K562 (cell line): ENCODE measurements around the gene PRDX3. TPM values are rescaled to one million over a fixed set of nuclear protein-coding genes. Genes with fewer than 3 reads are reported as not detected.

Experiments
- FUS ChIP-seq: fragments of 200-400 bp; formaldehyde crosslinking; optimal IDR thresholded peaks from 2 replicates; pipeline ENCODE3; 2017; ENCODE audit warnings: low read depth, low read length
- HMGN3 ChIP-seq: IDR thresholded peaks from 2 replicates; pipeline ENCODE4 v1.6.1; 2011; ENCODE audit warnings: borderline replicate concordance, low read depth, mild to moderate bottlenecking, mixed read lengths, low read length; ENCODE audit not compliant: insufficient read length; ENCODE audit errors: extremely low read depth
- MEIS2 ChIP-seq: fragments of 450-650 bp; IDR thresholded peaks from 2 replicates; pipeline ENCODE4 v1.6.1; 2014; ENCODE audit warnings: mild to moderate bottlenecking; ENCODE audit not compliant: partially characterized antibody
- NR1H2 ChIP-seq: sonication (generic); formaldehyde crosslinking; IDR thresholded peaks from 2 replicates; pipeline ENCODE4 v1.4.0; 2020; ENCODE audit warnings: mild to moderate bottlenecking, missing genetic modification reagents
- POLR2G ChIP-seq: fragments of 200-400 bp; formaldehyde crosslinking; IDR thresholded peaks from 2 replicates; pipeline ENCODE4 v1.6.1; 2017; ENCODE audit warnings: low read depth, mild to moderate bottlenecking, antibody characterized with exemption, low read length, moderate library complexity
- RBBP5 ChIP-seq: fragments of 200-600 bp; sonication (generic); IDR thresholded peaks from 2 replicates; pipeline ENCODE4 v1.6.1; 2012; ENCODE audit warnings: borderline replicate concordance, mild to moderate bottlenecking, low read length, control low read depth, inconsistent platforms; ENCODE audit not compliant: insufficient read depth, poor library complexity, severe bottlenecking
- RCOR1 ChIP-seq, 2 experiments: IDR thresholded peaks; 2 replicates each; pipeline ENCODE4 v1.6.1; 2012; ENCODE audit warnings: low read depth in 2 of 2, low read length in 2 of 2, borderline replicate concordance in 1 of 2, improper control_type of control experiment in 1 of 2
- SIX5 ChIP-seq, 2 experiments: IDR thresholded peaks; 2 replicates each; pipeline ENCODE4 v1.6.1; 2011; ENCODE audit warnings: low read length in 2 of 2, borderline replicate concordance in 1 of 2, low read depth in 1 of 2, mild to moderate bottlenecking in 1 of 2, moderate library complexity in 1 of 2; ENCODE audit not compliant: insufficient read depth in 1 of 2
- SMAD3 ChIP-seq: fragments of 450-650 bp; formaldehyde crosslinking; conservative IDR thresholded peaks from 2 replicates; pipeline ENCODE4 v1.4.0; 2020; ENCODE audit warnings: mild to moderate bottlenecking
- SRSF1 ChIP-seq: fragments of 200-400 bp; formaldehyde crosslinking; IDR thresholded peaks from 2 replicates; pipeline ENCODE4 v1.6.1; 2017; ENCODE audit warnings: mild to moderate bottlenecking, low read depth, low read length, moderate library complexity
- ZNF431 ChIP-seq: sonication (generic); formaldehyde crosslinking; IDR thresholded peaks from 2 replicates; pipeline ENCODE4 v1.8.0; 2022; ENCODE audit warnings: mild to moderate bottlenecking, missing genetic modification reagents
- polyA plus RNA-seq, 8 experiments: library from polyadenylated mRNA; depleted of rRNA in 4 of 8; stranded (reverse) in 5 of 8; unstranded in 3 of 8; fragments of >200 nt; fragmentation: Nextera tagmentation in 2 of 8; fragmentation: Illumina TruSeq in 1 of 8; extraction: Ambion mirVana in 2 of 8; extraction: Trizol in 1 of 8; gene quantifications; 2 replicates each; pipeline versions ENCODE4 v1.2.1 to v1.2.3, GENCODE V29; 2011 to 2014; ENCODE audit warnings: inconsistent platforms in 1 of 8, missing spikeins in 1 of 8
- total RNA-seq, 7 experiments: library from RNA; depleted of rRNA in 6 of 7; stranded (reverse); fragments of >200 nt in 6 of 7; fragmentation: Illumina TruSeq in 2 of 7; extraction: Trizol in 2 of 7; gene quantifications; 2 replicates each; pipeline versions ENCODE4 v1.2.1 to v1.2.3, GENCODE V29; 2011 to 2021; ENCODE audit warnings: low replicate concordance in 1 of 7
- TF ChIP-seq, protein P1 (sequence below): fragments of 250-450 bp; sonication (Bioruptor Pico); IDR thresholded peaks from 2 replicates; pipeline ENCODE4 v1.4.0; 2020
- TF ChIP-seq, protein P2 (sequence below), 2 experiments: IDR thresholded peaks; 2 replicates each; pipeline ENCODE4 v1.6.1; 2011; ENCODE audit warnings: borderline replicate concordance in 1 of 2, control low read depth in 1 of 2, low read depth in 1 of 2, low read length in 1 of 2, mild to moderate bottlenecking in 1 of 2, mixed read lengths in 1 of 2, moderate library complexity in 1 of 2; ENCODE audit not compliant: insufficient read depth in 1 of 2, insufficient read length in 1 of 2, poor library complexity in 1 of 2, severe bottlenecking in 1 of 2; ENCODE audit errors: extremely low read depth in 1 of 2
- TF ChIP-seq, protein P3 (sequence below): IDR thresholded peaks from 3 replicates; pipeline ENCODE4 v1.6.1; 2011; ENCODE audit warnings: borderline replicate concordance, mild to moderate bottlenecking; ENCODE audit not compliant: insufficient read length, insufficient read depth
- TF ChIP-seq, protein P4 (sequence below): fragments of 450-650 bp; IDR thresholded peaks from 2 replicates; pipeline ENCODE4 v1.6.1; 2018; ENCODE audit not compliant: partially characterized antibody

The PRDX3 gene
- total and polyA plus RNA-seq, 9 of the 15 experiments (the other 6 are each of a cell fraction or from before 2014, with no cell fraction given) = 122 to 994 (median 173) TPM

DNA sequence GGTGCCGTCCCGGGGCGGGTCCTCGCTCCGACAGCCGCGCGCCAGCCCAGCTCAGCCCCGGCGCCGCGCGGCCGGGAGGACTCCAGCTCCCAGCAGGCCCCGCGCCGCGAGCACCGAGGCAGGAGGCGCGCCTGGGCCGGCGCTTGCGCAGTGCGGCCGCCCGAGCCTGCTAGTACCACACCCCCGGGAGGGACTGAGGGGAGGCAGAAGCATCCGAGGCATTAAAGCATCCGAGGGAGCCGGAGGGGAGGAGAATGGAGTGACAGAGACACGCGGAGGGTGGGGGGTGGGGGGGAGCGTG, 28.7 kb upstream of the PRDX3 start, which contains the start of gene GRK5 (continued):
- TF ChIP-seq, protein P1, sequence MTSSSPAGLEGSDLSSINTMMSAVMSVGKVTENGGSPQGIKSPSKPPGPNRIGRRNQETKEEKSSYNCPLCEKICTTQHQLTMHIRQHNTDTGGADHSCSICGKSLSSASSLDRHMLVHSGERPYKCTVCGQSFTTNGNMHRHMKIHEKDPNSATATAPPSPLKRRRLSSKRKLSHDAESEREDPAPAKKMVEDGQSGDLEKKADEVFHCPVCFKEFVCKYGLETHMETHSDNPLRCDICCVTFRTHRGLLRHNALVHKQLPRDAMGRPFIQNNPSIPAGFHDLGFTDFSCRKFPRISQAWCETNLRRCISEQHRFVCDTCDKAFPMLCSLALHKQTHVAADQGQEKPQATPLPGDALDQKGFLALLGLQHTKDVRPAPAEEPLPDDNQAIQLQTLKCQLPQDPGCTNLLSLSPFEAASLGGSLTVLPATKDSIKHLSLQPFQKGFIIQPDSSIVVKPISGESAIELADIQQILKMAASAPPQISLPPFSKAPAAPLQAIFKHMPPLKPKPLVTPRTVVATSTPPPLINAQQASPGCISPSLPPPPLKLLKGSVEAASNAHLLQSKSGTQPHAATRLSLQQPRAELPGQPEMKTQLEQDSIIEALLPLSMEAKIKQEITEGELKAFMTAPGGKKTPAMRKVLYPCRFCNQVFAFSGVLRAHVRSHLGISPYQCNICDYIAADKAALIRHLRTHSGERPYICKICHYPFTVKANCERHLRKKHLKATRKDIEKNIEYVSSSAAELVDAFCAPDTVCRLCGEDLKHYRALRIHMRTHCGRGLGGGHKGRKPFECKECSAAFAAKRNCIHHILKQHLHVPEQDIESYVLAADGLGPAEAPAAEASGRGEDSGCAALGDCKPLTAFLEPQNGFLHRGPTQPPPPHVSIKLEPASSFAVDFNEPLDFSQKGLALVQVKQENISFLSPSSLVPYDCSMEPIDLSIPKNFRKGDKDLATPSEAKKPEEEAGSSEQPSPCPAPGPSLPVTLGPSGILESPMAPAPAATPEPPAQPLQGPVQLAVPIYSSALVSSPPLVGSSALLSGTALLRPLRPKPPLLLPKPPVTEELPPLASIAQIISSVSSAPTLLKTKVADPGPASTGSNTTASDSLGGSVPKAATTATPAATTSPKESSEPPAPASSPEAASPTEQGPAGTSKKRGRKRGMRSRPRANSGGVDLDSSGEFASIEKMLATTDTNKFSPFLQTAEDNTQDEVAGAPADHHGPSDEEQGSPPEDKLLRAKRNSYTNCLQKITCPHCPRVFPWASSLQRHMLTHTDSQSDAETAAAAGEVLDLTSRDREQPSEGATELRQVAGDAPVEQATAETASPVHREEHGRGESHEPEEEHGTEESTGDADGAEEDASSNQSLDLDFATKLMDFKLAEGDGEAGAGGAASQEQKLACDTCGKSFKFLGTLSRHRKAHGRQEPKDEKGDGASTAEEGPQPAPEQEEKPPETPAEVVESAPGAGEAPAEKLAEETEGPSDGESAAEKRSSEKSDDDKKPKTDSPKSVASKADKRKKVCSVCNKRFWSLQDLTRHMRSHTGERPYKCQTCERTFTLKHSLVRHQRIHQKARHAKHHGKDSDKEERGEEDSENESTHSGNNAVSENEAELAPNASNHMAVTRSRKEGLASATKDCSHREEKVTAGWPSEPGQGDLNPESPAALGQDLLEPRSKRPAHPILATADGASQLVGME (CRISPR knock-in tag) = no peak
- peak; percentile 75 for TF ChIP-seq MEIS2
- TF ChIP-seq SIX5 (IDR thresholded peaks at IDR 0.05; ENCODE audit: borderline replicate concordance in 1 of 2, insufficient read depth in 1 of 2, low read depth in 1 of 2, low read length in 2 of 2) = peak; percentile 17 to 34; a peak in 2 of 4 replicates
- TF ChIP-seq, protein P2, sequence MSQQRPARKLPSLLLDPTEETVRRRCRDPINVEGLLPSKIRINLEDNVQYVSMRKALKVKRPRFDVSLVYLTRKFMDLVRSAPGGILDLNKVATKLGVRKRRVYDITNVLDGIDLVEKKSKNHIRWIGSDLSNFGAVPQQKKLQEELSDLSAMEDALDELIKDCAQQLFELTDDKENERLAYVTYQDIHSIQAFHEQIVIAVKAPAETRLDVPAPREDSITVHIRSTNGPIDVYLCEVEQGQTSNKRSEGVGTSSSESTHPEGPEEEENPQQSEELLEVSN (IDR thresholded peaks at IDR 0.05; ENCODE audit: borderline replicate concordance in 1 of 2, extremely low read depth in 1 of 2, insufficient read depth in 1 of 2, insufficient read length in 1 of 2, low read depth in 1 of 2, low read length in 1 of 2, poor library complexity in 1 of 2, severe bottlenecking in 1 of 2) = no peak
- no peak for TF ChIP-seq NR1H2 (CRISPR knock-in tag)
- no peak for TF ChIP-seq SMAD3 (CRISPR knock-in tag)
- peak; percentile 52 for TF ChIP-seq HMGN3
- TF ChIP-seq, protein P3, sequence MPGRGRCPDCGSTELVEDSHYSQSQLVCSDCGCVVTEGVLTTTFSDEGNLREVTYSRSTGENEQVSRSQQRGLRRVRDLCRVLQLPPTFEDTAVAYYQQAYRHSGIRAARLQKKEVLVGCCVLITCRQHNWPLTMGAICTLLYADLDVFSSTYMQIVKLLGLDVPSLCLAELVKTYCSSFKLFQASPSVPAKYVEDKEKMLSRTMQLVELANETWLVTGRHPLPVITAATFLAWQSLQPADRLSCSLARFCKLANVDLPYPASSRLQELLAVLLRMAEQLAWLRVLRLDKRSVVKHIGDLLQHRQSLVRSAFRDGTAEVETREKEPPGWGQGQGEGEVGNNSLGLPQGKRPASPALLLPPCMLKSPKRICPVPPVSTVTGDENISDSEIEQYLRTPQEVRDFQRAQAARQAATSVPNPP = no peak
- no peak for TF ChIP-seq FUS
- TF ChIP-seq POLR2G = peak; percentile 83
- TF ChIP-seq RCOR1 (IDR thresholded peaks at IDR 0.05; ENCODE audit: borderline replicate concordance in 1 of 2, low read depth in 2 of 2, low read length in 2 of 2) = no peak
- peak; percentile 22 for TF ChIP-seq RBBP5
- no peak for TF ChIP-seq SRSF1
- TF ChIP-seq, protein P4, sequence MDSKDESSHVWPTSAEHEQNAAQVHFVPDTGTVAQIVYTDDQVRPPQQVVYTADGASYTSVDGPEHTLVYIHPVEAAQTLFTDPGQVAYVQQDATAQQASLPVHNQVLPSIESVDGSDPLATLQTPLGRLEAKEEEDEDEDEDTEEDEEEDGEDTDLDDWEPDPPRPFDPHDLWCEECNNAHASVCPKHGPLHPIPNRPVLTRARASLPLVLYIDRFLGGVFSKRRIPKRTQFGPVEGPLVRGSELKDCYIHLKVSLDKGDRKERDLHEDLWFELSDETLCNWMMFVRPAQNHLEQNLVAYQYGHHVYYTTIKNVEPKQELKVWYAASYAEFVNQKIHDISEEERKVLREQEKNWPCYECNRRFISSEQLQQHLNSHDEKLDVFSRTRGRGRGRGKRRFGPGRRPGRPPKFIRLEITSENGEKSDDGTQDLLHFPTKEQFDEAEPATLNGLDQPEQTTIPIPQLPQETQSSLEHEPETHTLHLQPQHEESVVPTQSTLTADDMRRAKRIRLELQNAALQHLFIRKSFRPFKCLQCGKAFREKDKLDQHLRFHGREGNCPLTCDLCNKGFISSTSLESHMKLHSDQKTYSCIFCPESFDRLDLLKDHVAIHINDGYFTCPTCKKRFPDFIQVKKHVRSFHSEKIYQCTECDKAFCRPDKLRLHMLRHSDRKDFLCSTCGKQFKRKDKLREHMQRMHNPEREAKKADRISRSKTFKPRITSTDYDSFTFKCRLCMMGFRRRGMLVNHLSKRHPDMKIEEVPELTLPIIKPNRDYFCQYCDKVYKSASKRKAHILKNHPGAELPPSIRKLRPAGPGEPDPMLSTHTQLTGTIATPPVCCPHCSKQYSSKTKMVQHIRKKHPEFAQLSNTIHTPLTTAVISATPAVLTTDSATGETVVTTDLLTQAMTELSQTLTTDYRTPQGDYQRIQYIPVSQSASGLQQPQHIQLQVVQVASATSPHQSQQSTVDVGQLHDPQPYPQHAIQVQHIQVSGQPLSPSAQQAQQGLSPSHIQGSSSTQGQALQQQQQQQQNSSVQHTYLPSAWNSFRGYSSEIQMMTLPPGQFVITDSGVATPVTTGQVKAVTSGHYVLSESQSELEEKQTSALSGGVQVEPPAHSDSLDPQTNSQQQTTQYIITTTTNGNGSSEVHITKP = no peak
- no peak for TF ChIP-seq ZNF431 (CRISPR knock-in tag)
